Measurements from ENCODE around the gene PPP1R3E.
A peak's percentile ranks its signal among the peaks of the same experiment; 100 is the strongest.

PPP1R3E gene

DNA sequence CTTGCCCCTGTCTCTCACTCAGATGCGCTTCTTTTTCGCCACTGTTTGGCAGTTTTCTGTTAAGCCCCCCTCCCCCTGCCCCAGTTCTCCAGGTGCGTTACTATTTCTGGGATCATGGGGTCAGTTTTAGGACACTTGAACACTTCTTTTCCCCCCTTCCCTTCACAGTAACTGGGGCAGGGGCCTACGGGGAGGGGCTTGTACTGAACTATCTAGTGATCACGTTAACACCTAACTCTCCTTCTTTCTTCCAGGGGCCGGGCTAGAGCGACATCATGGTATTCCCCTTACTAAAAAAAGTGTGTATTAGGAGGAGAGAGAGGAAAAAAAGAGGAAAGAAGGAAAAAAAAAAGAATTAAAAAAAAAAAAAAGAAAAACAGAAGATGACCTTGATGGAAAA lies 22.3 kb upstream of the PPP1R3E start:
- TF ChIP-seq ZFX (IDR thresholded peaks at IDR 0.05) = no peak
- TF ChIP-seq, protein P1, sequence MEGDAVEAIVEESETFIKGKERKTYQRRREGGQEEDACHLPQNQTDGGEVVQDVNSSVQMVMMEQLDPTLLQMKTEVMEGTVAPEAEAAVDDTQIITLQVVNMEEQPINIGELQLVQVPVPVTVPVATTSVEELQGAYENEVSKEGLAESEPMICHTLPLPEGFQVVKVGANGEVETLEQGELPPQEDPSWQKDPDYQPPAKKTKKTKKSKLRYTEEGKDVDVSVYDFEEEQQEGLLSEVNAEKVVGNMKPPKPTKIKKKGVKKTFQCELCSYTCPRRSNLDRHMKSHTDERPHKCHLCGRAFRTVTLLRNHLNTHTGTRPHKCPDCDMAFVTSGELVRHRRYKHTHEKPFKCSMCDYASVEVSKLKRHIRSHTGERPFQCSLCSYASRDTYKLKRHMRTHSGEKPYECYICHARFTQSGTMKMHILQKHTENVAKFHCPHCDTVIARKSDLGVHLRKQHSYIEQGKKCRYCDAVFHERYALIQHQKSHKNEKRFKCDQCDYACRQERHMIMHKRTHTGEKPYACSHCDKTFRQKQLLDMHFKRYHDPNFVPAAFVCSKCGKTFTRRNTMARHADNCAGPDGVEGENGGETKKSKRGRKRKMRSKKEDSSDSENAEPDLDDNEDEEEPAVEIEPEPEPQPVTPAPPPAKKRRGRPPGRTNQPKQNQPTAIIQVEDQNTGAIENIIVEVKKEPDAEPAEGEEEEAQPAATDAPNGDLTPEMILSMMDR (conservative IDR thresholded peaks at IDR 0.05) = no peak
- H3K27ac ChIP-seq = no peak overlapping the region

DNA sequence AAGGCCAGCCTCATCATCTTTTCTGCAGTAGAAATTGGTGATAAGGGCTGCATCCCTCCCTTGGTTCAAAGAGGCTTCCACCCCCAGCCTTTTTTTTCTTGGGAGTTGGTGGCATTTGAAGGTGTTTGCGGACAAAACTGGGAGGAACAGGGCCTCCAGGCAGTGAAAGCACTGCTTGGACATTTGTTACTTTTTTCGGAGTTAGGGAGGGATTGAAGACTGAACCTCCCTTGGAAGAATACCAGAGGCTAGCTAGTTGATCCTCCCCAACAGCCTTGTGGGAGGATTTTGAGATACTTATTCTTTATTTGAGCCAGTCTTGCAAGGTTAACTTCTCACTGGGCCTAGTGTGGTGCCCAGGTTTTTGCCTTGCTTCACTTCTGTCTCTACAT lies 21.8 kb upstream of the PPP1R3E start:
- no peak overlapping the region for H3K27ac ChIP-seq
- TF ChIP-seq ZFX (IDR thresholded peaks at IDR 0.05) = no peak
- TF ChIP-seq, protein P1 (conservative IDR thresholded peaks at IDR 0.05) = no peak

DNA sequence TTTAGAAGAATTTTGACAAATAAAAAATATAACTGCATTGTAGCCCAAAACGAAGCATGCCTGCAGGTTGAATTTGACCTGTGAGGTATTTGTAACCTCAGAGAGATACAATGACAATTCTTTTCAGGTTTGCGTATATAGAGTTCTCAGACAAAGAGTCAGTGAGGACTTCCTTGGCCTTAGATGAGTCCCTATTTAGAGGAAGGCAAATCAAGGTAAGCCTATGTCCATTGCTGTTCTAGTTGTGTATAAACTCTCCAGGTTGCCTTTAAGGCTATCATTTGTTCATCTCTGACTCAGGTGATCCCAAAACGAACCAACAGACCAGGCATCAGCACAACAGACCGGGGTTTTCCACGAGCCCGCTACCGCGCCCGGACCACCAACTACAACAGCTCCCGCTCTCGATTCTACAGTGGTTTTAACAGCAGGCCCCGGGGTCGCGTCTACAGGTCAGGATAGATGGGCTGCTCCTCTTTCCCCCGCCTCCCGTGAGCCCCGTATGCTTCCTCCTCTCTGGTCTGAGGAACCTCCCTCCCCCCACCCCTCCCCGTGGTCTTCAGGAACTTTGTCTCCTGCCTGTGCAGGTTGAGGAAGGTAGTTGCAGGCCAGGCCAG lies 21.3 kb upstream of the PPP1R3E start:
- H3K27ac ChIP-seq = no peak overlapping the region
- no peak for TF ChIP-seq ZFX (IDR thresholded peaks at IDR 0.05)
- TF ChIP-seq, protein P1 (conservative IDR thresholded peaks at IDR 0.05) = no peak

DNA sequence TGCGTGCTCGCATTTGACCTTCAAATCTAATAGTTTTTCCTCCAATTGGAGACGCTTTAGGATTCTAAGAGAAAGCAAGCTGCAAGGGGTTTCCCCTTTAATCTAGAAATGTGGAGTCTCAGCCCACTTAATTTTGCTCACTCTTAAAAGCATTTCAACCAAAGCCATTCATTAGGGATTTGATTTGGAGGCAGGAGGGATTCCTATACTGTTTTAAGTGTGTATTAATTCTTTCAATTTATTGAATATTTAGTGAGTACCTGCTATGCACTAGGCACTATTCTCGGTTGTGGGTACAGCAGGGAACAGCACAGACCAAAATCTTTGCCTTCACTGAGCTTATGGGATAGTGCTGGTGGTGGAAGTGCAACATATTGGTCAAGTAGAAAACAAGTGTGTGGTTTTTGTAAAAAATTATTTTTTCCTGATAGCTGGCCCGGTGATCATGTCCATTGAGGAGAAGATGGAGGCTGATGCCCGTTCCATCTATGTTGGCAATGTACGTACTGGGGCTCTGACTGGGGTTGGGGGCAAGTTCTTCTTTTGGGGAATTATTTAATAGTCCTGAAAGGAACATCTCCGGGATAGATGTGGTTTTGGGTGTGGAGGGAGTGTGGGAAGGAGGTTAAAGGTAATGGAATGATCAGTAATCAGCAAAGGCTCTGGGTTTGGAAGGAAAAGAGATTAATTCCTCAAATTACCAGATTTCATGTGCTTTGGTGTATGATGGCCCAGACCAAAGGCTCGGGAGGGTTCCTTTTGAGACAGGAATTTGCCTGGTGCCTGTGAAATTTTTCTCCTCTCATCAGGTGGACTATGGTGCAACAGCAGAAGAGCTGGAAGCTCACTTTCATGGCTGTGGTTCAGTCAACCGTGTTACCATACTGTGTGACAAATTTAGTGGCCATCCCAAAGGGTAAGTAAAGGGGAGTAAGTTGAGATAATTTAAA lies 20.2 kb upstream of the PPP1R3E start:
- peak overlapping the region; percentile 87 for H3K27ac ChIP-seq
- no peak for TF ChIP-seq ZFX (IDR thresholded peaks at IDR 0.05)
- TF ChIP-seq, protein P1 (conservative IDR thresholded peaks at IDR 0.05) = no peak

- H3K27ac ChIP-seq = peak overlapping the region; percentile 87
Measured at GRCh38 chr14:23321572-23322547, 19.2 kb upstream of the PPP1R3E start.

More at GRCh38 chr14:23321572-23322547, 19.2 kb upstream of the PPP1R3E start:
- TF ChIP-seq, protein P1 (conservative IDR thresholded peaks at IDR 0.05) = no peak
- peak; percentile 82 for TF ChIP-seq ZFX (IDR thresholded peaks at IDR 0.05)
